Osteoblast (primary cell): Measurements from ENCODE around the gene ARNT2. TPM values are rescaled to one million over a fixed set of nuclear protein-coding genes. Genes with fewer than 3 reads are reported as not detected.

ENCODE experiments used
- DNase-seq: peaks from one replicate; pipeline ENCODE4 v3.0.0; 2011; ENCODE audit warnings: low spot score, mixed read lengths; ENCODE audit not compliant: insufficient read length; ENCODE audit errors: missing footprints
- H2AFZ ChIP-seq: 2 replicates; pipeline ENCODE4 v1.6.0; 2011; ENCODE audit warnings: mild to moderate bottlenecking, low read length
- H3K27ac ChIP-seq: 2 replicates; pipeline ENCODE4 v1.5.1; 2011; ENCODE audit warnings: mild to moderate bottlenecking, low read depth, low read length, moderate library complexity
- H3K27me3 ChIP-seq: 2 replicates; pipeline ENCODE4 v1.6.0; 2012; ENCODE audit warnings: mild to moderate bottlenecking, control low read depth, inconsistent platforms, low read length, moderate library complexity; ENCODE audit not compliant: insufficient read depth
- H3K36me3 ChIP-seq: 2 replicates; pipeline ENCODE4 v1.5.1; 2011; ENCODE audit warnings: mild to moderate bottlenecking, low read length, control low read depth, moderate library complexity; ENCODE audit not compliant: insufficient read depth
- H3K4me1 ChIP-seq: 2 replicates; pipeline ENCODE4 v1.5.1; 2011; ENCODE audit warnings: mild to moderate bottlenecking, low read length, control low read depth, moderate library complexity; ENCODE audit not compliant: insufficient read depth
- H3K4me2 ChIP-seq: 2 replicates; pipeline ENCODE4 v1.6.0; 2011; ENCODE audit warnings: mild to moderate bottlenecking, low read length; ENCODE audit not compliant: insufficient read depth
- H3K4me3 ChIP-seq: fragments of 200-600 bp; sonication (generic); 3 replicates; pipeline ENCODE4 v1.5.1; 2012; ENCODE audit warnings: mild to moderate bottlenecking, low read length, inconsistent platforms; ENCODE audit not compliant: insufficient read depth
- H3K79me2 ChIP-seq: 2 replicates; pipeline ENCODE4 v1.6.0; 2012; ENCODE audit warnings: mild to moderate bottlenecking, low read length, control low read depth, inconsistent platforms; ENCODE audit not compliant: insufficient read depth
- H3K9me3 ChIP-seq: 2 replicates; pipeline ENCODE4 v1.5.1; 2011; ENCODE audit warnings: low read depth, low read length, control low read depth
- H4K20me1 ChIP-seq: 2 replicates; pipeline ENCODE4 v1.6.0; 2012; ENCODE audit warnings: mild to moderate bottlenecking, low read length, control low read depth; ENCODE audit not compliant: insufficient read depth
- CTCF ChIP-seq: IDR thresholded peaks from 2 replicates; pipeline ENCODE4 v1.5.1; 2011; ENCODE audit warnings: mild to moderate bottlenecking, low read depth, low read length, moderate library complexity; ENCODE audit errors: extremely low read depth
- total RNA-seq: library from RNA; depleted of rRNA; stranded (reverse); fragments of >200 nt; gene quantifications from 2 replicates; pipeline ENCODE4 v1.2.3, GENCODE V29; 2012

ARNT2 gene
- total RNA-seq, 1 donor, result 30.0 TPM

- Histone ChIP-seq H3K27ac (no peak overlapping the region), H3K79me2 (no peaks in the 10 kb centered on the region), H3K9me3 (no peaks in the 10 kb centered on the region), H3K36me3 (no peaks in the 10 kb centered on the region), H3K4me3 (no peak overlapping the region), H3K27me3 (peaks cover 13% of the 10 kb centered on the region), H2AFZ (no peak overlapping the region), H3K4me2 (no peak overlapping the region), H4K20me1 (no peaks in the 10 kb centered on the region), H3K4me1 (peaks cover 2% of the 10 kb centered on the region)
- TF ChIP-seq CTCF, result no peak
- DNase-seq, result no peak
Observed at GRCh38 chr15:80605591-80606150, 201.5 kb downstream of the ARNT2 start.

- Histone ChIP-seq H3K79me2 (no peaks in the 10 kb centered on the region), H3K9me3 (no peaks in the 10 kb centered on the region), H3K4me3 (no peak overlapping the region), H3K27ac (no peak overlapping the region), H3K27me3 (peaks cover 13% of the 10 kb centered on the region), H4K20me1 (no peaks in the 10 kb centered on the region), H3K36me3 (no peaks in the 10 kb centered on the region), H2AFZ (no peak overlapping the region), H3K4me2 (no peak overlapping the region), H3K4me1 (peaks cover 2% of the 10 kb centered on the region)
- no peak for TF ChIP-seq CTCF
- no peak for DNase-seq
Observed at GRCh38 chr15:80606511-80607071, 202.4 kb downstream of the ARNT2 start.

GRCh38 chr15:80607287-80607980 is 203.3 kb downstream of the ARNT2 start:
- H3K27me3 ChIP-seq, result peaks cover 13% of the 10 kb centered on the region
- H2AFZ ChIP-seq, result no peak overlapping the region
- H3K4me2 ChIP-seq, result no peak overlapping the region

More at GRCh38 chr15:80607287-80607980, 203.3 kb downstream of the ARNT2 start:
- H3K79me2 ChIP-seq, result no peaks in the 10 kb centered on the region
- no peaks in the 10 kb centered on the region for H3K9me3 ChIP-seq
- TF ChIP-seq CTCF, result no peak
- no peak overlapping the region for H3K27ac ChIP-seq
- H3K4me3 ChIP-seq, result no peak overlapping the region
- H4K20me1 ChIP-seq, result no peaks in the 10 kb centered on the region
- no peaks in the 10 kb centered on the region for H3K36me3 ChIP-seq
- DNase-seq, result no peak
- peaks cover 2% of the 10 kb centered on the region for H3K4me1 ChIP-seq
